OCI-LY1 (cell line): Measurements from ENCODE around the gene ST6GAL1.

Source experiments
- CTCF ChIP-seq: fragments of 200-600 bp; sonication (generic), shearing (Covaris generic); IDR thresholded peaks from 2 replicates; pipeline ENCODE4 v1.5.1; 2017; ENCODE audit warnings: mild to moderate bottlenecking, antibody characterized with exemption, low read length, moderate library complexity, mixed read lengths
- EZH2 ChIP-seq: fragments of 200-600 bp; sonication (generic), shearing (Covaris generic); IDR thresholded peaks from 2 replicates; pipeline ENCODE4 v1.8.0; 2017; ENCODE audit warnings: borderline replicate concordance, mixed run types, mild to moderate bottlenecking, antibody characterized with exemption, low read length, moderate library complexity, mixed read lengths

- TF ChIP-seq CTCF (no peak), EZH2 (no peak)
Measured at GRCh38 chr3:187072511-187072910, 142.2 kb downstream of the ST6GAL1 start.
